ENCODE results near the gene MAPKAPK5.
"Not testable (repeated sequence)": the region's sequence is repeated elsewhere in the genome, so short reads cannot be mapped to it uniquely, and the experiment has no call there.

MAPKAPK5 gene

DNA sequence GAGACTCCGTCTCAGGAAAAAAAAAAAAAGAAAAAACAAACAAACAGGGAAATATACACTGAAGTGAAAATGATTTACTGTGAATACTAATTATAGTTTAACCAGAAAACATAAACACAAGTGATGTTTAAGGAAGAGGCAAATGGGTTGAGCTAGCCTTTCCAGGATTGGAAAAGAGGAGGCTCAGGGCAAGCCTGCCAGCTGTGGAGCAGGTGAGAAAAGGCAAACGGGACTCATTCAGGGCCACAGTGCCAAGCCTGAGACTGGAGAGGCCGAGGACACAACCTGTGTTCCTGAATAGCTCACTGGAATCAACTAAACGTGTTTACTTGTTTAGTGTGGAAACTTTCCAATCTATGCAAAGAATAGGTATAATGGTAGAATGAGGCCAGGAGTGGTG, 35.7 kb upstream of the MAPKAPK5 start:
- TF ChIP-seq, protein P1, sequence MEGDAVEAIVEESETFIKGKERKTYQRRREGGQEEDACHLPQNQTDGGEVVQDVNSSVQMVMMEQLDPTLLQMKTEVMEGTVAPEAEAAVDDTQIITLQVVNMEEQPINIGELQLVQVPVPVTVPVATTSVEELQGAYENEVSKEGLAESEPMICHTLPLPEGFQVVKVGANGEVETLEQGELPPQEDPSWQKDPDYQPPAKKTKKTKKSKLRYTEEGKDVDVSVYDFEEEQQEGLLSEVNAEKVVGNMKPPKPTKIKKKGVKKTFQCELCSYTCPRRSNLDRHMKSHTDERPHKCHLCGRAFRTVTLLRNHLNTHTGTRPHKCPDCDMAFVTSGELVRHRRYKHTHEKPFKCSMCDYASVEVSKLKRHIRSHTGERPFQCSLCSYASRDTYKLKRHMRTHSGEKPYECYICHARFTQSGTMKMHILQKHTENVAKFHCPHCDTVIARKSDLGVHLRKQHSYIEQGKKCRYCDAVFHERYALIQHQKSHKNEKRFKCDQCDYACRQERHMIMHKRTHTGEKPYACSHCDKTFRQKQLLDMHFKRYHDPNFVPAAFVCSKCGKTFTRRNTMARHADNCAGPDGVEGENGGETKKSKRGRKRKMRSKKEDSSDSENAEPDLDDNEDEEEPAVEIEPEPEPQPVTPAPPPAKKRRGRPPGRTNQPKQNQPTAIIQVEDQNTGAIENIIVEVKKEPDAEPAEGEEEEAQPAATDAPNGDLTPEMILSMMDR (IDR thresholded peaks at IDR 0.05; ENCODE audit: low read depth, low read length, missing control alignments) = no peak
- no peak overlapping the region for H3K4me3 ChIP-seq (ENCODE audit: low read depth, low read length)
- DNase-seq (ENCODE audit: low read depth) = no peak

DNA sequence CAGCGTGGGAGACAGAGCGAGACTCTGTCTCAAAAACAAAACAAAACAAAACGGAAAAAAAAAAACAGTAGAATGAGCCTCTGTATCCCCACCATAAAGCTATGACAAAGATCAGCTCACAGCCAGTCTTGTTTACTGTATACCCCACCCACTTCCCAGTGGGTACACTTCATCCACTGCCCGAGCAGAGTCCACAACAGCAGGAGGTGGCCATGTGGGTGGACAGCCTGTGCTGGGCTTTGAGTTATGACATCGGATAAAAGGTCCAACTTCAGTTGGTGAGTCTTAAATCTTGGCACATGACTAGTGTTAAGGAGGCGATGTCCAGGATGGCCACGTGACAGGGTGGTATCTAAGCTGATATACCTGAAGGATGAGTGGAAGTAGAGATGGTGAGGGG, 34.8 kb upstream of the MAPKAPK5 start:
- DNase-seq (ENCODE audit: low read depth) = no peak
- TF ChIP-seq, protein P1 (IDR thresholded peaks at IDR 0.05; ENCODE audit: low read depth, low read length, missing control alignments) = no peak

DNA sequence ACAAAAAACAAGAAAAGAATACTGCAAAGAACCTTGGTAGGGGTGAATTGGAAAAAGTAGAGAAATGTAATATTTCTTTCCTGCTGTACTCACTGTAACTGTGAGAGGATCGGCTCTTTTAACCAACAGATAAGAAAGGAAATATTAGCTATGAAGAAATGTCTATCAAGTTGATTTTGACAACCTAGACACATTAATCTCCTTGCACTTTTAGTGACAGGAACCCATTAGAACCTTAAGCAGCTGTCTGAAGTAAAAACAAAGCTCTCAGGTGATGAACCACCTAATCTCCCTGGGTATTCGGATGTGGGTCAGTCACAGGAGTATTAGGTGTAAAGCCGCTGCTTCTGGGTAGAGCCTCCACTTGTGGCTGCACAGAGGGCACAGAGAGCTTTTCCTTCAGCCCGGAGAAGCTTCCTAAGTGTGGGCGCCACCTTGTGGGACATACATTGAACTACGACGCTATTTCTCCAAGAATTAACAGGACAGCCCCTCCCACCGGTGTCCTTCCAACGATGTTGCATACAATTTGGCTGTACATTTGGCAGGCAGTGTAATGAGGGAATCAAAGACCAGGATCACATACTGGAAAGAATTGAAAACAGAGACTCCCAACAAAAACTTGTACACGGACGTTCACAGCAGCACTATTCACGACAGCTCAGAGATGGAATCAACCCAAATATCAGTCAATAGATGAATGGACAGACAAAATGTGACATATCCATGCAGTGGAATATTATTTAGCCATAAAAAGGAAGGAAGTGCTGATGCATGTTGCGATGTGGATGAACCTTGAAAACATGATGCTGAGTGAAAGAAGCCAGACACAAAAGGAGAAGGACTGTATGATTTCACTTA, 28.9 kb upstream of the MAPKAPK5 start:
- peak; percentile 64 for DNase-seq (ENCODE audit: low read depth)
- no peak overlapping the region for H3K4me3 ChIP-seq (ENCODE audit: low read depth, low read length)
- TF ChIP-seq, protein P1 (IDR thresholded peaks at IDR 0.05; ENCODE audit: low read depth, low read length, missing control alignments) = peak; percentile 88

More for the DNA sequence above, 34.8 kb upstream of the MAPKAPK5 start:
- no peak overlapping the region for H3K4me3 ChIP-seq (ENCODE audit: low read depth, low read length)

DNA sequence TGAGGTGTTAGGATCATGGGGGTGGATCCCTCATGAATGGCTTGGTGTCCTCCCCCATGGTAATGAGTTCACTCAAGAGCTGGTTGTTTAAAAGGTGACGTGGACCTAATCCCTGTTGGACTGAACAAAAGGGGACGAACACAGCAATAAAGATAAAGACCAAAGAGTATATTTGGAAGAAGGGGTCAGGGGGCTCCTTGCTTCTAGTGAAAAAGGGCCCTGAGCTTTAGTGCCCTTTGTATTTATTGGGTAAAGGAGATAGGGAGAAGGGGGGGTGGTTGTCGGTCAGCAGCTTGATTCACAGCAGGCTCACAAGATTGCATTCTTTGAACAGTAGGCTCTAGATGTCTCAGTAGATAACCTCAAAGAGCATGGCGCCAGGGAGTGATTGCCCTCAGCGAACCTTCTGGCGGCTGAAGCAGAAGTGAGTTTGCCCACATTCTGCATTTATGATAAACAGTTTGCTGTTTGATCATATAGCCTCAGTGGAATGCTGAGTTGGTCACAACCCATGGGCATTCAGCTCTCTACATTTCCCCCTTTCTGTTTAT, 25.9 kb upstream of the MAPKAPK5 start:
- no peak overlapping the region for H3K4me3 ChIP-seq (ENCODE audit: low read depth, low read length)
- TF ChIP-seq, protein P1 (IDR thresholded peaks at IDR 0.05; ENCODE audit: low read depth, low read length, missing control alignments) = no peak
- DNase-seq (ENCODE audit: low read depth) = no peak

DNA sequence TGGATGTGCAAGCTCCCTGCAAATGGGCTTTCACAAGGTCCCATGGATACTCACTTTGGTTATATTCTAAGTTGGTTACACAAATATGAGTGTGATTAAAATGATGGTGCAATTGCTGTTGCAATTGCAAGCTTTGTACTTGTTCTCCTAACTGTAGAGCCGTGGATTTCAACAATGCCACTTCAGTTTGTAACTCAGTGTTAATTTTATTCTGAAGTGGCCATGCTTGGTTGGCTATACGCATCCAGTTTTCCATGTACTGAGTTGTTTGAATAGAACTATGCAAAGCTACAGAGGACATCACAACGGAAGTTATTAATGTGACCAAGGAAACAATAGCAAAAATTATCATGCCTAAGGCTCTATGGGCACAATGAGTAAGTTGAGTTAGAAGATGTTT, 25.1 kb upstream of the MAPKAPK5 start:
- H3K4me3 ChIP-seq (ENCODE audit: low read depth, low read length); DNase-seq (ENCODE audit: low read depth): not testable (repeated sequence)

DNA sequence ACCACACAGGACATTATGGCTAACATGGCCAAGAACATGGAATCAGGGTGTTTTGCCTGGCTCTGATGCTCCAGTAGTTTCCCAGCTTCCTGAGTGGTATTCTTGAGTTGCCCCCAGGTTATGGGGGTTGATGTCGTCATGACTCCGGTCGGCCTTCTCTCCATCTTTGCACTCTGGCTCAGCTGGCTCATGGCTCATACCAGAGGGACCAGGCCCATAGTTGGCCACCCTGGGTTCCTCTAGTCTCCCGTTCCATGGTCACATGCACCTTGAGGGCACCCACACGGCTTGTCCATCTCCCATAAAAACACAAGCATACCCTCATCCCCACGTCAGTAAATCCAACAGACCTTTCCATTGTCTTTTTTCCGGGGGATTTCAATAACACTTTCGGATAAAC, 23.7 kb upstream of the MAPKAPK5 start:
- no peak overlapping the region for H3K4me3 ChIP-seq (ENCODE audit: low read depth, low read length)
- DNase-seq (ENCODE audit: low read depth) = no peak
- TF ChIP-seq, protein P1 (IDR thresholded peaks at IDR 0.05; ENCODE audit: low read depth, low read length, missing control alignments) = no peak

DNA sequence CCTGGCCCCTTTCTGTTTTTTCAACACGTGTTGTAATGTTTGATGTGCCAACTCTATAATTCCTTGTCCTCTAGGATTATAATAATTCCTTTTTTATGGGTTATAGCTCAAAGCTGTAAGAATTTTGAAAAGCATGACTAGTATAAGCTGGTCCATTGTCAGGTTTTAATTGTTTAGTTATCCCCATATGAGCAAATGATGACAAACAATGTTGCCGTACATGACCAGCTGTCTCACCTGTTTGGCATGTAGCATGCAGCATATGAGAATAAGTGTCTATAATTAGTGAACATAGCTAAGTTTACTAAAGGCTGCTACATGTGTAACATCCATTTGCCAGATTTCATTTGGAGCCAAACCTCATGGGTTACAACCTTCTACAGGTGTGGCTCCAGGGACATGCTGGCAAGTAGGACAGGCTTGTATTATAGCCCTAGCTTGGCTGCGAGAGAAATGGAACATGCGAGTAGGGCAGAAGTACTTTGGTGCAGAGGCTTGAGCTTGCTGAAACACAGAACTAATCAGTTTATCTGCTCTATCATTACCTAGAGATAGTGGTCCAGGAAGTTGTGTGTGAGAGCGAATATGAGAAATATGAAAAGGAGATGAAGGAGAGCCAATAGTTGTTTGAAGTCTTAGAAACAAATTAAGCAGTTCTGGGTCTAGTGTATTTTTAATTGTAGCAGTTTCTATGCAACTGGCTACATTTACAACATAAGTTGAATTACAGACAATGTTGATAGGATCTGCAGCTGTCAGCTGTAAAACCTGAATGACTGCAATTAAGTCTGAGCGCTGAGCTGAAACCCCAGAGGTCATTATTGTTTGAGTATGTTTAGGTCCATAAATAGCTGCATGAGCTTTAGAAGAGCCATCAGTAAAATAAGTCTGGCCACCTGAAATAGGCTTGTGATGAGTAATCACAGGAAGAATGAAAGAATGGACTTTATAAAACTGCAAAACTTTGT, 22.6 kb upstream of the MAPKAPK5 start:
- TF ChIP-seq, protein P1 (IDR thresholded peaks at IDR 0.05; ENCODE audit: low read depth, low read length, missing control alignments) = no peak
- no peak overlapping the region for H3K4me3 ChIP-seq (ENCODE audit: low read depth, low read length)

DNA sequence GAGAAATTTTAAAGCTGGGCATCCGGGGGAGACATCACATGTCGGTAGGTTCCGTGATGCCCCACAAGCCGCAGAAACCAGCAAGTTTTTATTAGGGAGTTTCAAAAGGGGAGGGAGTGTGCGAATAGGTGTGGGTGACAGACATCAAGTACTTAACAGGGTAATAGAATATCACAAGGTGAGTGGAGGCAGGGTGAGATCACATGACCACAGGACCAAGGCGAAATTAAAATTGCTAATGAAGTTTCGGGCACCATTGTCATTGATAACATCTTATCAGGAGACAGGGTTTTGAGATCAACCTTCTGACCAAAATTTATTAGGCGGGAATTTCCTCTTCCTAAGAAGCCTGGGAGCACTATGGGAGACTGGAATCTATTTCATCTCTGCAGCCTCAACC, 21.2 kb upstream of the MAPKAPK5 start:
- not testable (repeated sequence) for H3K4me3 ChIP-seq (ENCODE audit: low read depth, low read length); DNase-seq (ENCODE audit: low read depth)

More for the DNA sequence above, 22.6 kb upstream of the MAPKAPK5 start:
- DNase-seq (ENCODE audit: low read depth) = no peak
